ENCODE measurements around the gene TDRD5. TPM values are rescaled to one million over a fixed set of nuclear protein-coding genes. Genes with fewer than 3 reads are reported as not detected.
"Not testable (repeated sequence)": the region's sequence is repeated elsewhere in the genome, so short reads cannot be mapped to it uniquely, and the experiment has no call there.

TDRD5 gene
- total and polyA plus RNA-seq, 5 donors from 2014 or later: not detected

- H3K36me3 ChIP-seq (ENCODE audit: control insufficient read depth, insufficient read depth, low read length): no peaks in the 10 kb centered on the region
- Mint-ChIP-seq H3K27ac (no peak overlapping the region), H3K4me1 (no peaks in the 10 kb centered on the region), H3K4me3 (no peak overlapping the region), H3K27me3 (peaks cover 11% of the 10 kb centered on the region), H3K36me3 (no peaks in the 10 kb centered on the region), H3K9me3 (no peaks in the 10 kb centered on the region)
- H3K27ac ChIP-seq (ENCODE audit: insufficient read depth, low read length, poor library complexity, severe bottlenecking): no peak overlapping the region
- DNase-seq (no peak), ATAC-seq (ENCODE audit: low read depth in 2 of 2) (no peak)
- no peaks in the 10 kb centered on the region for H3K4me1 ChIP-seq (ENCODE audit: control insufficient read depth, insufficient read depth, low read length, poor library complexity, severe bottlenecking)
- H3K9me3 ChIP-seq (ENCODE audit: control insufficient read depth in 2 of 2, low read length in 2 of 2): no peaks in the 10 kb centered on the region
- no peaks in the 10 kb centered on the region for H3K27me3 ChIP-seq (ENCODE audit: control insufficient read depth, insufficient read depth, low read length)
- no peak overlapping the region for H3K4me3 ChIP-seq (ENCODE audit: low read depth, low read length)
These were observed 41.2 kb downstream of the TDRD5 start for GRCh38 chr1:179632868-179633267.

GRCh38 chr1:179637211-179637860 is 45.7 kb downstream of the TDRD5 start:
- H3K27ac Mint-ChIP-seq: no peak overlapping the region
- Histone ChIP-seq H3K9me3 (ENCODE audit: control insufficient read depth in 2 of 2, low read length in 2 of 2) (no peaks in the 10 kb centered on the region), H3K4me3 (ENCODE audit: low read depth, low read length) (no peak overlapping the region), H3K36me3 (ENCODE audit: control insufficient read depth, insufficient read depth, low read length) (no peaks in the 10 kb centered on the region), H3K27me3 (ENCODE audit: control insufficient read depth, insufficient read depth, low read length) (no peaks in the 10 kb centered on the region), H3K4me1 (ENCODE audit: control insufficient read depth, insufficient read depth, low read length, poor library complexity, severe bottlenecking) (no peaks in the 10 kb centered on the region), H3K27ac (ENCODE audit: insufficient read depth, low read length, poor library complexity, severe bottlenecking) (no peak overlapping the region)
- H3K4me3 Mint-ChIP-seq: no peak overlapping the region
- H3K27me3 Mint-ChIP-seq: no peaks in the 10 kb centered on the region
- no peaks in the 10 kb centered on the region for H3K4me1 Mint-ChIP-seq
- peaks cover 0 to 1% (median 0%) of the 10 kb centered on the region in 7 donors for H3K9me3 Mint-ChIP-seq
- DNase-seq (no peak), ATAC-seq (ENCODE audit: low read depth in 2 of 2) (no peak)
- H3K36me3 Mint-ChIP-seq: no peaks in the 10 kb centered on the region

GRCh38 chr1:179661018-179661417 is 69.4 kb downstream of the TDRD5 start:
- Histone ChIP-seq H3K4me3 (ENCODE audit: low read depth, low read length) (no peak overlapping the region), H3K4me1 (ENCODE audit: control insufficient read depth, insufficient read depth, low read length, poor library complexity, severe bottlenecking) (no peaks in the 10 kb centered on the region), H3K9me3 (ENCODE audit: control insufficient read depth in 2 of 2, low read length in 2 of 2) (peaks cover 0 to 5% of the 10 kb centered on the region in 2 experiments), H3K27ac (ENCODE audit: insufficient read depth, low read length, poor library complexity, severe bottlenecking) (no peak overlapping the region), H3K27me3 (ENCODE audit: control insufficient read depth, insufficient read depth, low read length) (peaks cover 2% of the 10 kb centered on the region), H3K36me3 (ENCODE audit: control insufficient read depth, insufficient read depth, low read length) (no peaks in the 10 kb centered on the region)
- ATAC-seq (ENCODE audit: low read depth in 2 of 2): no peak
- Mint-ChIP-seq H3K36me3 (no peaks in the 10 kb centered on the region), H3K27ac (no peak overlapping the region), H3K9me3 (peaks cover 0 to 5% (median 2%) of the 10 kb centered on the region in 7 donors), H3K4me1 (no peaks in the 10 kb centered on the region), H3K27me3 (no peaks in the 10 kb centered on the region), H3K4me3 (no peak overlapping the region)
- DNase-seq: no peak

GRCh38 chr1:179663810-179664209 is 72.2 kb downstream of the TDRD5 start:
- H3K27me3 ChIP-seq (ENCODE audit: control insufficient read depth, insufficient read depth, low read length): peaks cover 2% of the 10 kb centered on the region
- Mint-ChIP-seq H3K4me3 (no peak overlapping the region), H3K9me3 (peaks cover 0 to 9% (median 2%) of the 10 kb centered on the region in 7 donors), H3K27ac (no peak overlapping the region), H3K27me3 (peaks cover 5% of the 10 kb centered on the region), H3K4me1 (no peaks in the 10 kb centered on the region), H3K36me3 (no peaks in the 10 kb centered on the region)
- no peak for DNase-seq
- H3K4me3 ChIP-seq (ENCODE audit: low read depth, low read length): no peak overlapping the region
- H3K27ac ChIP-seq (ENCODE audit: insufficient read depth, low read length, poor library complexity, severe bottlenecking): no peak overlapping the region
- no peaks in the 10 kb centered on the region for H3K4me1 ChIP-seq (ENCODE audit: control insufficient read depth, insufficient read depth, low read length, poor library complexity, severe bottlenecking)
- H3K9me3 ChIP-seq (ENCODE audit: control insufficient read depth in 2 of 2, low read length in 2 of 2): no peaks in the 10 kb centered on the region
- no peaks in the 10 kb centered on the region for H3K36me3 ChIP-seq (ENCODE audit: control insufficient read depth, insufficient read depth, low read length)
- no peak for ATAC-seq (ENCODE audit: low read depth in 2 of 2)

GRCh38 chr1:179677882-179678281 is 86.2 kb downstream of the TDRD5 start:
- DNase-seq (no peak), ATAC-seq (ENCODE audit: low read depth in 2 of 2) (no peak)
- Mint-ChIP-seq H3K27ac (no peak overlapping the region), H3K4me1 (peaks cover 0 to 5% (median 0%) of the 10 kb centered on the region in 4 donors), H3K27me3 (peaks cover 27% of the 10 kb centered on the region), H3K4me3 (no peak overlapping the region), H3K36me3 (no peaks in the 10 kb centered on the region), H3K9me3 (peaks cover 0 to 11% (median 4%) of the 10 kb centered on the region in 7 donors)
- Histone ChIP-seq H3K27ac (ENCODE audit: insufficient read depth, low read length, poor library complexity, severe bottlenecking) (no peak overlapping the region), H3K4me1 (ENCODE audit: control insufficient read depth, insufficient read depth, low read length, poor library complexity, severe bottlenecking) (no peaks in the 10 kb centered on the region), H3K9me3 (ENCODE audit: control insufficient read depth in 2 of 2, low read length in 2 of 2) (no peaks in the 10 kb centered on the region), H3K36me3 (ENCODE audit: control insufficient read depth, insufficient read depth, low read length) (no peaks in the 10 kb centered on the region), H3K4me3 (ENCODE audit: low read depth, low read length) (no peak overlapping the region), H3K27me3 (ENCODE audit: control insufficient read depth, insufficient read depth, low read length) (no peaks in the 10 kb centered on the region)

- not testable (repeated sequence) for H3K27ac ChIP-seq (ENCODE audit: insufficient read depth, low read length, poor library complexity, severe bottlenecking); DNase-seq; H3K36me3 ChIP-seq (ENCODE audit: control insufficient read depth, insufficient read depth, low read length); H3K36me3 Mint-ChIP-seq; H3K4me3 Mint-ChIP-seq; H3K27me3 Mint-ChIP-seq; H3K27ac Mint-ChIP-seq; H3K4me1 Mint-ChIP-seq; H3K4me1 ChIP-seq (ENCODE audit: control insufficient read depth, insufficient read depth, low read length, poor library complexity, severe bottlenecking); H3K9me3 ChIP-seq (ENCODE audit: control insufficient read depth in 2 of 2, low read length in 2 of 2); H3K9me3 Mint-ChIP-seq; ATAC-seq (ENCODE audit: low read depth in 2 of 2); H3K4me3 ChIP-seq (ENCODE audit: low read depth, low read length); H3K27me3 ChIP-seq (ENCODE audit: control insufficient read depth, insufficient read depth, low read length)
These were observed 102.9 kb downstream of the TDRD5 start for GRCh38 chr1:179694530-179694929.

GRCh38 chr1:179702946-179703539 is 111.4 kb downstream of the TDRD5 start:
- no peaks in the 10 kb centered on the region for H3K4me1 ChIP-seq (ENCODE audit: control insufficient read depth, insufficient read depth, low read length, poor library complexity, severe bottlenecking)
- H3K27ac ChIP-seq (ENCODE audit: insufficient read depth, low read length, poor library complexity, severe bottlenecking): no peak overlapping the region
- H3K36me3 ChIP-seq (ENCODE audit: control insufficient read depth, insufficient read depth, low read length): no peaks in the 10 kb centered on the region
- H3K9me3 ChIP-seq (ENCODE audit: control insufficient read depth in 2 of 2, low read length in 2 of 2): no peaks in the 10 kb centered on the region
- no peaks in the 10 kb centered on the region for H3K27me3 ChIP-seq (ENCODE audit: control insufficient read depth, insufficient read depth, low read length)
- no peaks in the 10 kb centered on the region for H3K4me1 Mint-ChIP-seq
- no peak overlapping the region for H3K4me3 Mint-ChIP-seq
- H3K27me3 Mint-ChIP-seq: no peaks in the 10 kb centered on the region
- no peaks in the 10 kb centered on the region for H3K9me3 Mint-ChIP-seq
- ATAC-seq (ENCODE audit: low read depth in 2 of 2) (no peak), DNase-seq (no peak)
- no peak overlapping the region for H3K27ac Mint-ChIP-seq
- H3K4me3 ChIP-seq (ENCODE audit: low read depth, low read length): no peak overlapping the region
- no peaks in the 10 kb centered on the region for H3K36me3 Mint-ChIP-seq
